ENCODE data around the gene OLFML1.

The OLFML1 gene

DNA sequence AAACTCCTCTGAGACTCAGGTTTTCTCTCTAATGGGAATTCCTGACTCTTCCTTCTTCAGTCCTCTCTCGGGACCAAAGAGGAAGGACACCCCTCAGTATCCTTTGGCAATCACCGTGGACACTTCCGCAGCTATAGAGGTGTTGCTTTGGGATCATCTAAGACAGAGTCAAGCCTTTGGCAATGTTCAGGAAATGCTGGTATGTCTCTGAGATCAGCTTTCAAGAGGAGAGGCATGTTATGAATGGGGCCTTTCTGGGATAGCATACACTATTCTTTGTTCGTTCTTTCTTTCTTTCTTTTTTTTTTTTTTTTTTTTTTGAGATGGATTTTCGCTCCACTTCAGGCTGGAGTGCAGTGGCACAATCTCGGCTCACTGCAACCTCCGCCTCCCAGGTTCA is 14.2 kb upstream of the OLFML1 start:
- no peak for TF ChIP-seq SNAI2 (CRISPR knock-in tag; IDR thresholded peaks at IDR 0.05)
- no peak for TF ChIP-seq ZNF565 (CRISPR knock-in tag; conservative IDR thresholded peaks at IDR 0.05; ENCODE audit: low read depth)
- TF ChIP-seq TCF4 (CRISPR knock-in tag; IDR thresholded peaks at IDR 0.05; ENCODE audit: borderline replicate concordance): no peak
- no peak for TF ChIP-seq BACH2 (CRISPR knock-in tag; IDR thresholded peaks at IDR 0.05; ENCODE audit: borderline replicate concordance)
- TF ChIP-seq, protein P1, sequence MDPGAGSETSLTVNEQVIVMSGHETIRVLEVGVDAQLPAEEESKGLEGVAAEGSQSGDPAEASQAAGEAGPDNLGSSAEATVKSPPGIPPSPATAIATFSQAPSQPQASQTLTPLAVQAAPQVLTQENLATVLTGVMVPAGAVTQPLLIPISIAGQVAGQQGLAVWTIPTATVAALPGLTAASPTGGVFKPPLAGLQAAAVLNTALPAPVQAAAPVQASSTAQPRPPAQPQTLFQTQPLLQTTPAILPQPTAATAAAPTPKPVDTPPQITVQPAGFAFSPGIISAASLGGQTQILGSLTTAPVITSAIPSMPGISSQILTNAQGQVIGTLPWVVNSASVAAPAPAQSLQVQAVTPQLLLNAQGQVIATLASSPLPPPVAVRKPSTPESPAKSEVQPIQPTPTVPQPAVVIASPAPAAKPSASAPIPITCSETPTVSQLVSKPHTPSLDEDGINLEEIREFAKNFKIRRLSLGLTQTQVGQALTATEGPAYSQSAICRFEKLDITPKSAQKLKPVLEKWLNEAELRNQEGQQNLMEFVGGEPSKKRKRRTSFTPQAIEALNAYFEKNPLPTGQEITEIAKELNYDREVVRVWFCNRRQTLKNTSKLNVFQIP (CRISPR knock-in tag; IDR thresholded peaks at IDR 0.05; ENCODE audit: borderline replicate concordance, low read depth): no peak
- TF ChIP-seq ISL1 (CRISPR knock-in tag; IDR thresholded peaks at IDR 0.05): no peak
- TF ChIP-seq CSDC2 (CRISPR knock-in tag; IDR thresholded peaks at IDR 0.05): no peak

DNA sequence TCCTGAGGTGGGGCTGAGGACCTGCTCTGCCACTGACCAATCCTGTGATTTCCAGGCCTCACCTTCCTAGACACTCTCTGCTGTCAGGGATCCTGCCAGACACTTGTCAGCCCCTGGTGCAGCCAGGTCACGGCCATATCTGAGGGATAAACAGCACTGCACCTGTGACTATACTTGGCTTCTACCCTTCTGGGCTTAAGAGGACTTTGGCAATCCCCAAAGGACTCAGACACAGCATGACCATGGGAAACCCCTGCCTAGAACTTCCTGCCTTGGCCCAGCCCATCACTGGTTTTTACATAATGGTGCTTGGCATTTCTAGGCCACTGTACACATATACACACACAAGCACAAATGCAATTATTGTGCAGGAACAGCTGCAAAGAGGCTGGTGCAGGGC is 11.6 kb upstream of the OLFML1 start:
- TF ChIP-seq OSR1 (CRISPR knock-in tag; IDR thresholded peaks at IDR 0.05) (no peak), RARB (CRISPR knock-in tag; IDR thresholded peaks at IDR 0.05) (no peak), ZC3H10 (CRISPR knock-in tag; IDR thresholded peaks at IDR 0.05) (no peak), BACH2 (CRISPR knock-in tag; IDR thresholded peaks at IDR 0.05; ENCODE audit: borderline replicate concordance) (no peak), CSDC2 (CRISPR knock-in tag; IDR thresholded peaks at IDR 0.05) (no peak), TCF4 (CRISPR knock-in tag; IDR thresholded peaks at IDR 0.05; ENCODE audit: borderline replicate concordance) (no peak), TOX (CRISPR knock-in tag; IDR thresholded peaks at IDR 0.05; ENCODE audit: borderline replicate concordance) (no peak), GLIS3 (CRISPR knock-in tag; IDR thresholded peaks at IDR 0.05) (no peak), ZNF565 (CRISPR knock-in tag; conservative IDR thresholded peaks at IDR 0.05; ENCODE audit: low read depth) (no peak), ARNTL (CRISPR knock-in tag; IDR thresholded peaks at IDR 0.05; ENCODE audit: borderline replicate concordance, low read depth) (no peak)
- TF ChIP-seq, protein P2, sequence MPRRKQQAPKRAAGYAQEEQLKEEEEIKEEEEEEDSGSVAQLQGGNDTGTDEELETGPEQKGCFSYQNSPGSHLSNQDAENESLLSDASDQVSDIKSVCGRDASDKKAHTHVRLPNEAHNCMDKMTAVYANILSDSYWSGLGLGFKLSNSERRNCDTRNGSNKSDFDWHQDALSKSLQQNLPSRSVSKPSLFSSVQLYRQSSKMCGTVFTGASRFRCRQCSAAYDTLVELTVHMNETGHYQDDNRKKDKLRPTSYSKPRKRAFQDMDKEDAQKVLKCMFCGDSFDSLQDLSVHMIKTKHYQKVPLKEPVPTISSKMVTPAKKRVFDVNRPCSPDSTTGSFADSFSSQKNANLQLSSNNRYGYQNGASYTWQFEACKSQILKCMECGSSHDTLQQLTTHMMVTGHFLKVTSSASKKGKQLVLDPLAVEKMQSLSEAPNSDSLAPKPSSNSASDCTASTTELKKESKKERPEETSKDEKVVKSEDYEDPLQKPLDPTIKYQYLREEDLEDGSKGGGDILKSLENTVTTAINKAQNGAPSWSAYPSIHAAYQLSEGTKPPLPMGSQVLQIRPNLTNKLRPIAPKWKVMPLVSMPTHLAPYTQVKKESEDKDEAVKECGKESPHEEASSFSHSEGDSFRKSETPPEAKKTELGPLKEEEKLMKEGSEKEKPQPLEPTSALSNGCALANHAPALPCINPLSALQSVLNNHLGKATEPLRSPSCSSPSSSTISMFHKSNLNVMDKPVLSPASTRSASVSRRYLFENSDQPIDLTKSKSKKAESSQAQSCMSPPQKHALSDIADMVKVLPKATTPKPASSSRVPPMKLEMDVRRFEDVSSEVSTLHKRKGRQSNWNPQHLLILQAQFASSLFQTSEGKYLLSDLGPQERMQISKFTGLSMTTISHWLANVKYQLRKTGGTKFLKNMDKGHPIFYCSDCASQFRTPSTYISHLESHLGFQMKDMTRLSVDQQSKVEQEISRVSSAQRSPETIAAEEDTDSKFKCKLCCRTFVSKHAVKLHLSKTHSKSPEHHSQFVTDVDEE (CRISPR knock-in tag; IDR thresholded peaks at IDR 0.05): no peak
- TF ChIP-seq, protein P1 (CRISPR knock-in tag; IDR thresholded peaks at IDR 0.05; ENCODE audit: borderline replicate concordance, low read depth): no peak
- no peak for ATAC-seq

More for the DNA sequence above, 14.2 kb upstream of the OLFML1 start:
- ATAC-seq: no peak

DNA sequence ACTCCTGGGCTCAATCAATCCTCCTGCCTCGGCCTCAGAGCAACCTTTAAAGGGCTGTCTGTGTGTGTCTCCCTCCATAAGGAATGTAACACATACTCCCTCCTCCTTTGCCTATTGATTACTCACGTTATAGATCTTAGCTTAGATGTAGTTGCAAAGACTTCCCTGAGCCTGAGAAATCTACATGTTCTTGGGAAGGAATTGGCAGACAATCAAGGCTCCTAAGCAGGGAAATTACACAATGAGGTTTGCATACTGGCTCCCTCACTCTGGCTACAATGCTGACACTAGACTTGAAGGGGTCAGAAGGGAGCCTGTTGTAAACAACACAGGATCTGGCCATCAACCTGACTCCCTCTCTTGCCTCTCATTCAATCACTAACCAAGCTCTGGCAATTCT is 5.2 kb upstream of the OLFML1 start:
- no peak for TF ChIP-seq CSDC2 (CRISPR knock-in tag; IDR thresholded peaks at IDR 0.05)
- no peak for TF ChIP-seq ZNF8 (CRISPR knock-in tag; IDR thresholded peaks at IDR 0.05)
- no peak for TF ChIP-seq TCF4 (CRISPR knock-in tag; IDR thresholded peaks at IDR 0.05; ENCODE audit: borderline replicate concordance)
- TF ChIP-seq, protein P2 (CRISPR knock-in tag; IDR thresholded peaks at IDR 0.05): no peak
- no peak for TF ChIP-seq ESRRG (CRISPR knock-in tag; IDR thresholded peaks at IDR 0.05)
- TF ChIP-seq, protein P3, sequence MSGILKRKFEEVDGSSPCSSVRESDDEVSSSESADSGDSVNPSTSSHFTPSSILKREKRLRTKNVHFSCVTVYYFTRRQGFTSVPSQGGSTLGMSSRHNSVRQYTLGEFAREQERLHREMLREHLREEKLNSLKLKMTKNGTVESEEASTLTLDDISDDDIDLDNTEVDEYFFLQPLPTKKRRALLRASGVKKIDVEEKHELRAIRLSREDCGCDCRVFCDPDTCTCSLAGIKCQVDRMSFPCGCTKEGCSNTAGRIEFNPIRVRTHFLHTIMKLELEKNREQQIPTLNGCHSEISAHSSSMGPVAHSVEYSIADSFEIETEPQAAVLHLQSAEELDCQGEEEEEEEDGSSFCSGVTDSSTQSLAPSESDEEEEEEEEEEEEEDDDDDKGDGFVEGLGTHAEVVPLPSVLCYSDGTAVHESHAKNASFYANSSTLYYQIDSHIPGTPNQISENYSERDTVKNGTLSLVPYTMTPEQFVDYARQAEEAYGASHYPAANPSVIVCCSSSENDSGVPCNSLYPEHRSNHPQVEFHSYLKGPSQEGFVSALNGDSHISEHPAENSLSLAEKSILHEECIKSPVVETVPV (CRISPR knock-in tag; IDR thresholded peaks at IDR 0.05): no peak
- no peak for TF ChIP-seq ZFP30 (CRISPR knock-in tag; IDR thresholded peaks at IDR 0.05)
- no peak for TF ChIP-seq ZC3H10 (CRISPR knock-in tag; IDR thresholded peaks at IDR 0.05)
- no peak for ATAC-seq

Measured in SK-N-SH treated with all-trans-retinoic acid at 6 μM for 48 hours (cell line).